ENCODE data around the gene CDKN2AIP.

CDKN2AIP gene, protein sequence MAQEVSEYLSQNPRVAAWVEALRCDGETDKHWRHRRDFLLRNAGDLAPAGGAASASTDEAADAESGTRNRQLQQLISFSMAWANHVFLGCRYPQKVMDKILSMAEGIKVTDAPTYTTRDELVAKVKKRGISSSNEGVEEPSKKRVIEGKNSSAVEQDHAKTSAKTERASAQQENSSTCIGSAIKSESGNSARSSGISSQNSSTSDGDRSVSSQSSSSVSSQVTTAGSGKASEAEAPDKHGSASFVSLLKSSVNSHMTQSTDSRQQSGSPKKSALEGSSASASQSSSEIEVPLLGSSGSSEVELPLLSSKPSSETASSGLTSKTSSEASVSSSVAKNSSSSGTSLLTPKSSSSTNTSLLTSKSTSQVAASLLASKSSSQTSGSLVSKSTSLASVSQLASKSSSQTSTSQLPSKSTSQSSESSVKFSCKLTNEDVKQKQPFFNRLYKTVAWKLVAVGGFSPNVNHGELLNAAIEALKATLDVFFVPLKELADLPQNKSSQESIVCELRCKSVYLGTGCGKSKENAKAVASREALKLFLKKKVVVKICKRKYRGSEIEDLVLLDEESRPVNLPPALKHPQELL
- total RNA-seq, result 102 reads per million, percentile 83 among the genes with 10 or more reads in this experiment

DNA sequence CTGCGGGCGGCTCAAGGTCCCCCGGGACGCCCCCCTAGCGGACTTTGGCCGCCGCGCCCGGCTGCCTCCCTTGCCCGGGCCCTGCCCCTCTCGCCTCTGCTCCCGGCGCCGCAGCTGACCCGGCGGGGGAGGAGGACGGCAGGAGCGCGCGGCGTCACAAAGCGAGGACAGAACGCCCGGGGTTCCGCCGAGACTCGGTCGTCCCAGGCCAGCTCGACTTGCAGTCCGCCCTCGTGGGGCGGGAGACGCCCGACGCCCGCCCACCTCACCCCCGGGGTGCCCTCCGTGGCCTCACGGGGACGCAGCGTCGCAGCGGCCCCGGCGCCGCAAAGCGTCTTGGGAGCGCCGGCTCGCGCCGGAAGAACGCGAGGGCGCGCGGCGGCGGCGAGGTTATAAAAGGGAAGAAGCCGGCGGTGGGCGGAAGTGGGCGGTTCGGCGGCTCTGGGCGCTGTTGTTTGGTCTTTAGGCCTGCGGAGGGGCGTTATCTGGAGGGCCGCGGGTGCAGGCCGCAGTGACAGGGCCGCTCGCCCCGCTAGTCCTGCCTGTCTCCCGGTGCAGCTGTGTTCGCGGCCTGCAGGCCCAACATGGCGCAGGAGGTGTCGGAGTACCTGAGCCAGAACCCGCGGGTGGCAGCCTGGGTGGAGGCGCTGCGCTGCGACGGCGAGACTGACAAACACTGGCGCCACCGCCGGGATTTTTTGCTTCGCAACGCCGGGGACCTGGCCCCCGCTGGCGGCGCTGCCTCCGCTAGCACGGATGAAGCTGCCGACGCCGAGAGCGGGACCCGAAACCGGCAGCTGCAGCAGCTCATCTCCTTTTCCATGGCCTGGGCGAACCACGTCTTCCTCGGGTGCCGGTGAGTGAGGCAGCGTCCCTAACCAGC is at the start of gene CDKN2AIP:
TSS of gene CDKN2AIP (plus strand) at position 423 of the 883 bp plus-strand sequence. CDS start at position 585, 162 bp downstream.
- peak; percentile 89 for DNase-seq

DNA sequence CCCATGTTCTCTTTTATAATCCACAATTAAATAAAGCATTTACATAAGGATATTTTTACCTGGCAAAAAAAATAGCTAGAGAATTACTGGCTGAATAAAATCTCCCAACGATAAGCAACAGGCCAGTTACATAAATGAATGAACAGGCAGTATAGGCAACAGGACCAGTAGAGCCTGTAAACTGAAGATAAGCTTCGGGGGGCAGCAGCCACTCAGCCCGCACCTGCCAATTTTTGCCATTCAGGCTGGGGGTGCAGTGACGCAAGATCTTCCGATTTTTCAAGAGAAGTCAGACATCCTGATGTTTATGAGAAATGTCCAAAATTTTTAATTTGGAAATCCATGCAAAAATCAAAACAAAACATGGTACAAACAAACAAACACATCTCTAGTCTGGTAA is 49.0 kb upstream of the CDKN2AIP start:
- no peak for DNase-seq

DNA sequence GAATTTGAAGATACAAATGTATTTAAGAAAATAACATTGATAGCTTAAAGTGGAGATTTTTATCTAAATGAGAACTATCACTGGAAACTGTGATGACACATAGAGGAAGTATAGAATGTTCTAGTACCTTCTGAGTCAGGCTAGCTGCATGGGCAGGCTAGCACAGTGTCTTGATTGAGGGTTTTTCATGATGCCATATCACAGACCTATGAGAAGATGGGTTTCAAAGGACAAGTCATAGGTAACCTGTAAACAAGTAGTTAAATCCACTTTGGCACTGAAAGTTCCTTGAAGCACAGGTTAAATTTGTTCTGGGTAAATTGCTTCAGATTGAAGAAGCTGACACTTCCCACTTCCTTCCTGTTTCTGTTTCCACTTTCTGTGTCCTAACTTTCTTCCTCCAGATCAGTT is 48.2 kb upstream of the CDKN2AIP start:
- DNase-seq, result no peak

DNA sequence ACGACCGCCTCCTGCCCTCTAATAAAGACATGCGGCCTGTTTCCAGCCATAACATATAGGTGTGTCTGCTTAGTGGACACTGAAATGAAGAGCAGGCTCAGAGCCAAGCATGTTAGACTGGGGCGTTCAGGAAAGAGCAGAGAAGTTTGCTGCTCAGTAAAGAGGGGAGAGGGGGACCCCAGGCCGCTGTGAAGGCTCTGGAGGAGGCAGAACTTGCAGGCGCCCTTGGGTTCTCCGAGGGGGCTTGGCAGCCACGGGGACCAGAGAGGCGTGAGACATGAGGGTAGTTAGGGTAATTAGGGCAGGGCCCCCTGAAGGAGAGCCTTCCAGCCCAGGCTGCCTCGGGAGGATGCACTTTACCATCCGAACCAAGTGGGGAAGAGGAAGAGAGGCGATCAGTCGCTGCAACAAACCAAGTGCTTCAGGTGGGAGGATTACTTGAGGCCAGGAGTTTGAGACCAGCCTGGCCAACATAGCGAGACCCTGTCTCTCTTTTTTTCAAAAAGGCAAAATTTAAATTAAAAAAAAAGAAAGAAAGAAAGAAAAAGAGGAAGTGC is 46.6 kb upstream of the CDKN2AIP start:
- DNase-seq, result no peak

DNA sequence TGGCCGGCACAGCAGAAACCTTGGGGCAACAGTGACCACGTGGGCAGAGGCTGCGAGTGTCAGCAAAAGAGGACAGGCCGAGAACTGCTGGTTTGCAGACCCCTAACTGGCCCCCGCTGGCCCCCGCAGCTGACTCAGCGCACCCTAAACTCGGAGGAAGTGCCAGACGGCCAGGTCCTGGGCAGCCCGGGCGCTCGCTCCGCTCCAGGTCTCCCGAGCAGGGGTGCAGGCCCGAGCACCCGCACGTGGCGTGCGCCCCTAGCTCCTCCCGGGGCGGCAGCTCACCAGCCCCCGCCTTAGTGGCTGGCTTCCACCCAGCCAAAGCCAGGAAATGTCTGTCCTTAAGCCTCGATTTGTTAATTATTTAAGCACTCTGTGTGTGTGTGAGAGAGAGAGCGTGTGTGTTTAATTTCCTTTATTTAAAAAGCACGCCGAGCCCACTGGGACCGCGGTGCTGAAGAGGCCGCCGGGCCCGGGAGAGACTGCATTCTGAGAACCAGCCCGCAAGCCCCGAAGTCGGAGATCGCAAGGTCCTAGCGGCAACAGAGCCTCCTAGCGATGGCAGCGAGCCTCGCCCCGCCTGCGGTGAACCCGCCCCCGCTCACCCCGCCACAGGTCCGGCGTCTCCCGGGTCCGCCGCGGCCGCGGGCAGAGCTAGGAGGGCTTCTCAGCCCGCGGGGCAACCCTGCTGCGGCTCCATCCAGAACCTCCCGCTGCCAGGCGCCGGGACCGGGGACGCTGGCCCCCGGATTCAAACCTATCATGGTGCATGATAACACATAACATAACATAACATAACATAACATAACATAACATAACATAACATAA is 45.9 kb upstream of the CDKN2AIP start:
- DNase-seq, result peak; percentile 30

DNA sequence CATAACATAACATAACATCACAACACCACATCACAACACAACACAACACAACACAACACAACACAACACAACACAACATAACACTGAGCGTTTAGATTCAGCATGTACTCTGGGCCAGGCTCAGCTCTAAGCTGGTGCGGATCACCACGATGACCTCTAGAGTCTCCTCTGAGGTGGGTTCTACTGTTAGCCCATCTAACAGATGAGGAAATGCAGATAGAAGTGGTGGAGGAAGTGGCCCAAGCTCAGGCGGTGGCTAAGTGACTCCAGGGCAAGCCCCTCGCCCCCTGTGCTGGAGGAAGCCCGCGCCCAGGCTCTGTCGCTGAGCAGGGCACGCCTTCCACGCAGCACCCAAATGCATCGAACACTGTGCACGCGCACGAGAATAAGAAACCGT is 45.3 kb upstream of the CDKN2AIP start:
- DNase-seq, result no peak

DNA sequence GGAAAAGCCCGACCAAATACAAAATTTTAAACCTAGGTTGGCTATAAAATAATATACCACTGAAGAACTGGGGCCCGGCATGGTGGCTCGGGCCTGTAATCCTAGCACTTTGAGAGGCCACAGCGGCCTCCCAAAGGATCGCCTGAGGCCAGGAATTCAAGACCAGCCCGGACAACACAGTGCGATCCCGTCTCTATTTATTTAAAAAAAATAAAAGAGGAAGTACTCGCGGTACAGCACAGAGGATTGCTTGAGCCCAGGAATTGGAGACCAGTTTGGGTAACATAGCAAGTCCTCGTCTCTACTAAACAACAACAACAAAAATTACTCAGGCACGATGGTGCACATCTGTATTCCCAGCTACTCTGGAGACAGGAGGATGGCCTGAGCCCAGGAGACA is 44.8 kb upstream of the CDKN2AIP start:
- DNase-seq, result no peak

DNA sequence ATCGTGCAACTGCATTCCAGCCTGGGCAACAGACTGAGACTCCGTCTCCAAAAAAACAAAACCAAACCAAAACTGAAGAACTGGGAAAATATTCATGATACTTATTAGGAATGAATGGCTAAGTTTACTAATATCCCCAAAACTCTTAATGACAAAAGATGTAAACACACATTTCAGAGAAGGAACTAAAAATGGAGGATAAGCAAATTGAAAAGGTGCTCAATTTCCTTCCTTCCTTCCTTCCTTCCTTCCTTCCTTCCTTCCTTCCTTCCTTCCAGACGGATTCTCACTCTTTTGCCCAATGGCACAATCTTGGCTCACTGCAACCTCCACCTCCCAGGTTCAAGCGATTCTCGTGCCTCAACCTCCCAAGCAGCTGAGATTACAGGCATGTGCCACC is 44.4 kb upstream of the CDKN2AIP start:
- no peak for DNase-seq

DNA sequence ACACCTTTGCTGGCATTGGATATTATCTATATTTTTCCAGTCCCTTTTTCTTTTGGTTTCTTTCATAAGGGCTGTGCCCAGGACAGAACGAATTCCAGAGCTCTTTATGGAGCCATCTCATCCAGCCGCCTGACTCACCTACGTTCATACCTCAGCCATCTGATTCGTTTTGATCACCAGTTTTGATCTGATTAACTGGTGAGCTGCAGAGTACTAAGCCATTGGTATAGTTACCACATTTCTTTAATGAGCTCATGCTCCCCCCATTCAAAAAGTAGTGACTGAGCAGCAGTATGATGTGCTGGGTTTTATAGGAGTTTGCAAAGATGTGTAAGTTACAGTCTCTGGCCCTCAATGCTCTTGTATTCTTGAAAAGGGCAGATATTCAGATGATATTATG is 43.0 kb upstream of the CDKN2AIP start:
- no peak for DNase-seq

DNA sequence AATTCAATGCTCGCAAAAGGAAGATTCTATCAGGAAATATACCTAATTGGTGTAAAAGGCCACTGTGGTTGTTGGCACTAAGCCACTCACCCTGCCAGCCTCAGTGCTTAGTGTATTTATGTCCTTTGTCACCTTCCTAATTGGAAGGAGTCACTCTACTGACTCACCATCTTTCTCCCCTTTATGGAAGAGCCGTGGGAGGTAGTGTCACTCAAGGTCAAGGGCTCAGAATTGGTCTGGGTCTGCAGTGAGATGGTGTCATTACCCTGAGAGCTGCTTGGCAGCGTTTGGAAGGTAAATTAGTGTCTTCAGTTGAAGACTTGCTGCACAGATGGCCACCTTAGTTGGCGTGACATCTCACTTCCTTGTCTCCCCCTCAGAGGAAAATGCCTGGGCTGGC is 41.7 kb upstream of the CDKN2AIP start:
- no peak for DNase-seq

DNA sequence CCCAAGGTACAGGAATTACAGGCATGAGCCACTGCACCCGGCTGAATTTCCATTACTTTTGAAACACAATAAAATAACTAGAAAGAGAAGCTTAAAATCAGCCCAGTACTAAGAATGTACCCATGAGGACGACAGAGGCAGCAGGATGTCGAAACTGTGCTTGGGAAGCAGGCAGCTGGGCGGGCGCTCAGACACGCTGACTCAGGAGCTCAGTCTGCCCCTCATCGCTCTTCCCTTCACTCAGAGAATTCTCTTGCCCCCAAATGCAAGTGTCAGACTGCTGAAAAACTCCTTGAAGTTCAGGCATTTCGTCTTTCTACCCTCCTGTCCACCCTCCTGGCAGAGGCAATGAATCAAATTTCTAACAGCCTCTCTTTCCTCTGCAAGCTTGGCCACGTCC is 41.0 kb upstream of the CDKN2AIP start:
- DNase-seq, result no peak

DNA sequence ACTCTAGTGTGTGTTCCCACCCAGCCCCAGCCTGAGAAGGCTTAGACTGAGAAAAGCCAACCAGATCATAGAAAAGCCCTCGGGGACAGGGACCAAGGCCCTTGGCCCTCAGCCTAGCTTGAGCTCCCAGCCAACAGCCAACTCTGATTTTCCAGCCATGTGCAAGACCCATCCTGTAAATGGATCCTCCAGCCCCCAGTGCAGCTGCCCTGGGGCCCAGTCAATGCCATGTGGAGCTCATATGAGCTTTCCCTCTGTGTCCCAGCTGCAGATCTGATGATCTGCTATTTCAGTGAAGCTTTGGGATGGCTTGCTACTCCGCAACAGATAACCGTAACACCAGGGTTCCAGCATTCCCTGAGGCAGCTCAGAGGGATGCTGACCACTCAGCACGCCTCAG is 40.5 kb upstream of the CDKN2AIP start:
- no peak for DNase-seq

DNA sequence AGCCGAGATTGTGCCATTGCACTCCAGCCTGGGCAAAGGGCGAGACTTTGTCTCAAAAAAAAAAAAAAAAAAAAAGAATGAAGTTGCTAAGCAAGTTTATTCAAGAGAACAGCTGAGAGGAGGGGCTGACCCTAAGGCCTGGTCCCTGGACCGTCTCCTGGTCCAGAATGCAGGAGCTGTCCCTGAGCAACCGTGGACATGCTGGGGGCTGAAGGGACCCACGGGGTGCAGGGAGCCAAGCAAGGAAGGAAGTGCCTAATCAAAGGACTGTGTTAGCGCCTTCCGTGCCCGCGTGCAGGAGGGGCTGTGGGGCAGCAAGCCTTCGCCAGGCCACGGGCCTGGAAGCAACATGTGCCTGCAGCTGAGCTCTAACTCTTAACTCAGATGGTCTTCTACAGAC is 39.1 kb upstream of the CDKN2AIP start:
- no peak for DNase-seq

DNA sequence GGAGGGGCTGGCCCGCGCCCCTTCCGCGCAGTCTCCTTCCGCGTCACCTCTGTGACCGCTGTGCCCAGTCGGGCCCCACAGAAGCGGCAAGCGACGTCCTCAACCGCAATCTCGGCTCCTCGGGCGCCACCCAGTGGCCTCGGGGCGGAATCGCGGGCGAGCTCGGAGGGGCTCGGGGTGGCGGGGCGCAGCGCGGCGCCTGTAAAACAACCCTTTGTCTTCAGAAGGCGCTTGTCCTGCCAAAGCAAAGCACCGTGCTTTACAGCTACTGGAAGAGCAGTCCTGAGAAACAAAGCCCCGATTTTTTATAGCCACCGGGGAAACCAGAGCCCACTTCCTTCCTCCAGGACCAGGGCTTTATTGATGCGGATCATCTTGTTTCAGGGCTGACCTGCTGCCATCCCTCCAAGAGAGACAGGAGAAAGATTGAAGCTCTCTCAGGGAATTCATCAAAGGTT is 37.3 kb upstream of the CDKN2AIP start:
- peak; percentile 82 for DNase-seq

DNA sequence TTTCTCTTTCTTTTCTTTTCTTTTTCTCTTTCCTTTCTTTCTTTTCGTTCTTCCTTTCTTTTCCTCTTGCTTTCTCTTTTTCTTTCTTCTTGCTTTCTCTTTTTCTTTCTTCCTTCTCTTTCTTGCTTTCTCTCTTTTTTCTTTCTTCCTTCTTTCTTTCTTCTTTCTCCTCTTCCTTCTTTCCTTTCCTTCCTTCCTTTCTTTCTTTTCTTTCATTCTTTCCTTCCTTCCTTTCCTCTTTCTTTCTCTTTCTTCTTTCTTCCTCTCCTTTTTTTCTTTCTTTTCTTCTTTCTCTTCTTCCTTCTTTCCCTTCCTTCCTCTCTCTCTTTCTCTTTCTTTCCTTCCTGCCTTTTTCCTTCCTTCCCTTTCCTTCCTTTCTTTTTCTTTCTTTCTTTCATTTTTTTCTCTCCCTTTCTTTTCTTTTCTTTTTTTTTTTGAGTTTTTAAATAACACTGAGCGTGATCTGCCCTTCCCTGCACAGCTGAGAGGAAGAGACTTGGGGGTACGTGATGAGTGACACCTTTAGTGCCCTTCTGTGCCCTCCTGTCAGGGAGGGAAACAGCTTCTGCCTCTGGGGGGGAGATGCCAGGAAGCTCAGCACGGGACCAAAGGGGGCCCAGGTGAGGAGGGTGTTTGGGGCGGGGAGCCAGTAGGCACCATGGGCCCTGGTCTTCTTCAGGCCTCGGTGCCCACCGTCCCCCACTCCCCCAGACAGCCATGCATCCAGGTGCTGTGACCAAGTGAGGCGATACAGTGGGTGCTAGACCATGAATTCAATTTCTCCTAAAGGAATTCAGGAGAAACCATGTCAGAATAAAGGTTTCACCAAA is 36.6 kb upstream of the CDKN2AIP start:
- DNase-seq, result no peak

DNA sequence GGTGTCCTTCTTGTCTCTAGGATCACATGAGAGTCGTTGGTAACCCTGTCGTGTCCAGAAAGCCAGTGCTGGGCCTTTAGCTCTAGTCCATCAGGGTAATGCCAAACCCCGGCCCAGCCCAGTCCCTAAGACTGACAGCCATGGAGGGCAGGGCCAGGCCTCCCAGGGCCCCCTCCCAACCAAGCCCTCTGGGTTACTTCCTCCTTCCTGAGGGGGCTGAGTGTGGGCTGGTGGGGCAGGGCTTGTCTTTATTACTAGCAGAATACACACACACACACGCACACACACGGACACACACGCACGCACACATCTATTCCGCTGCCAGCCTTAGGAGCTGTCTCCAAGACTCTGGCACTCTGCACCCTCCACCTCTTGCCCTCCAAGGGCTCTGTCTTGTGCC is 35.6 kb upstream of the CDKN2AIP start:
- DNase-seq, result no peak

DNA sequence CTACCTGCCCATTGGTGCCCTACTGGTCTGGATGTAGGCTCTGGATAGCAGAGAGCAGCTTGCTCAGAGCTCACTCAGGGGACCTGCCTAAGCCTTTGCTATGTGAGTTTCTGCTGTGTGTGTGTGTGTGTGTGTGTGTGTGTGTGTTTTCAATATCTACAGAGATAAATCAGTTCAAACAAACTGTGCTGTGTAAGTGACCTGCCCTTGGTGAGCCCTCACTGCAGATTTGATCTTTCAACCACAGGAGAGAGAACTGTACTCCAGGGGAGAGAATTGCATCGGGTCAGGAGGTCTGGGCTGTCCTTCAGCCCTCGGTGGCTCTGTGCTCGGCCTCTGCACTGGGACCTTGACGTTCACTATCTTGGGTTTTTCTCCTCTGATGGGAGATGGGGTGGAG is 35.0 kb upstream of the CDKN2AIP start:
- no peak for DNase-seq

DNA sequence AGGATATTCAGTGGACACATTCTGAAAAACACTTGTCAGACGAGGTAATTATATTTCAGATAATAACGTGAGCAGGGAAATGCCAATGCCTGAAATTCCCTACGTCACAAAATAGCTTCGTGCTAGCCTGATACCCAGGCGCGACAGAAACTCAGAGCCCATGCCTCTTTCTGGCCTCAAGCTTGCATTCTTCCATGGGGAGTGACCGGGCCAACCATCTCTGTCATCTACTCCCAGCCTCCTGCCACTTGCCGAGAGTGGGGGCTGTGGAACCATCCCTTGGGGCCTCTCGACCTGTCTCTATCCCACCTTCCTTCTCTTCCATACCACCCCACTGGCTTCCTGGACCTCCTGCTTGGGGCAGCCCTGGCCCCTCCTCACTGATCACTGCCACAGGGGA is 34.5 kb upstream of the CDKN2AIP start:
- no peak for DNase-seq

DNA sequence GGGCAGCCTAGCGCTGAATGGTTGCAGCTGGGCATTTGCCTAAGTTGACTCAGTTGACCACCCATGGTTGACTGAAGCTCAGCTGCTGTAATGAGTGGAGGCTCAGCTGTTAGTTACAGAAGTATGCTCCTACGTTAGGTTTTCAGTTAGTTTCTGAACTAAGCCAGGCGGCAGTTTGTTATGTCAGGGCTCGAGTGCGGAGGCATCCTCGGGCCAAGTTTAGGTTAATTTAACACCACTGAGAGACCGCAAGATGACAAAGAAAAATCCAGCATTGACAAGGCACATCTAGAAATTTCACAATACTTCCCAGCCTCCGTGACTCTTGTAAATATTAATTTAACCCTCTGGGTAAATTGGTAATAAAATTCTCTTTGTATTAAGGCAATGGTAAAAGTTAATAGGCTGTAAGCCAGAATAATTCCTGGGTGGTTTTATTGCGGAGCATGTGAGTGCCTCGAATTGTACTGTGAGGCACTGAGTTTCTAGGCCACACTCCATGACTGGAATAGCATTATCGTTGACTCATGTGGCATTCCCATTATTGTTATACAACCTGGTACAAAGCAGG is 33.1 kb upstream of the CDKN2AIP start:
- DNase-seq, result no peak

DNA sequence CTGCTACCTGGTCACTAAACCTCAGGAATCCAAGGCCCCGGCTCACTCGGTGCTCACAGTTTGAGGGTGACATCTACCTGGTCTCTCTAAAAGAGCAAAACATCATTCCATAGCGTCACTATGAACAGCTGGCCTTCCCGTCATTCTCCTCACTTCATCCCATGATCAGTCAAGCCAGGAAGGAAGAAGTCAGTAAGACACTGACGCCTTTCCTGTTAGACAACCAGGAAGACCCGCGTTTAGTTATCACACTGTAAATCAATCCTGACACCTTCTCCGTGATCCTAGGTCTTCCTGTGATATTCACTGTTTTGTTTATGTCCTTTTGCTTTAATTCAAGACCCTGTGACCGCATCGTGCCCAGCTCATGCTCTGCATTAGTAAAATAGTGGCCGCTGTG is 31.6 kb upstream of the CDKN2AIP start:
- DNase-seq, result no peak
